ENCODE measurements around the gene MRPL55. TPM values are rescaled to one million over a fixed set of nuclear protein-coding genes. Genes with fewer than 3 reads are reported as not detected.

MRPL55 gene
- total RNA-seq, 1 donor = 44.4 TPM

GRCh38 chr1:228081578-228082213 is 27.4 kb downstream of the MRPL55 start:
- peaks cover 45% of the 10 kb centered on the region for H3K4me1 ChIP-seq (ENCODE audit: insufficient read depth, low read length)
- H3K4me3 ChIP-seq (ENCODE audit: low read length) = peak overlapping the region; percentile 99
- no peaks in the 10 kb centered on the region for H3K9me3 ChIP-seq (ENCODE audit: low read depth, low read length)

GRCh38 chr1:228081144-228081543 is 28.0 kb downstream of the MRPL55 start:
- Histone ChIP-seq H3K9me3 (ENCODE audit: low read depth, low read length) (no peaks in the 10 kb centered on the region), H3K27me3 (ENCODE audit: insufficient read depth, low read length) (no peaks in the 10 kb centered on the region), H3K4me1 (ENCODE audit: insufficient read depth, low read length) (peaks cover 39% of the 10 kb centered on the region), H3K4me3 (ENCODE audit: low read length) (no peak overlapping the region)

More at GRCh38 chr1:228081578-228082213, 27.4 kb downstream of the MRPL55 start:
- no peaks in the 10 kb centered on the region for H3K27me3 ChIP-seq (ENCODE audit: insufficient read depth, low read length)

- no peaks in the 10 kb centered on the region for H3K27me3 ChIP-seq (ENCODE audit: insufficient read depth, low read length)
- H3K9me3 ChIP-seq (ENCODE audit: low read depth, low read length) = no peaks in the 10 kb centered on the region
- no peak overlapping the region for H3K4me3 ChIP-seq (ENCODE audit: low read length)
- peaks cover 25% of the 10 kb centered on the region for H3K4me1 ChIP-seq (ENCODE audit: insufficient read depth, low read length)
Observed at GRCh38 chr1:228079601-228080263, 29.4 kb downstream of the MRPL55 start.

GRCh38 chr1:228079013-228079412 is 30.1 kb downstream of the MRPL55 start:
- Histone ChIP-seq H3K4me1 (ENCODE audit: insufficient read depth, low read length) (peaks cover 18% of the 10 kb centered on the region), H3K9me3 (ENCODE audit: low read depth, low read length) (no peaks in the 10 kb centered on the region), H3K4me3 (ENCODE audit: low read length) (no peak overlapping the region), H3K27me3 (ENCODE audit: insufficient read depth, low read length) (no peaks in the 10 kb centered on the region)

GRCh38 chr1:228077565-228078330 is 31.4 kb downstream of the MRPL55 start:
- Histone ChIP-seq H3K4me3 (ENCODE audit: low read length) (no peak overlapping the region), H3K4me1 (ENCODE audit: insufficient read depth, low read length) (peaks cover 10% of the 10 kb centered on the region), H3K27me3 (ENCODE audit: insufficient read depth, low read length) (no peaks in the 10 kb centered on the region), H3K9me3 (ENCODE audit: low read depth, low read length) (no peaks in the 10 kb centered on the region)

GRCh38 chr1:228076796-228077430 is 32.2 kb downstream of the MRPL55 start:
- Histone ChIP-seq H3K4me1 (ENCODE audit: insufficient read depth, low read length) (peaks cover 10% of the 10 kb centered on the region), H3K4me3 (ENCODE audit: low read length) (no peak overlapping the region), H3K27me3 (ENCODE audit: insufficient read depth, low read length) (no peaks in the 10 kb centered on the region), H3K9me3 (ENCODE audit: low read depth, low read length) (no peaks in the 10 kb centered on the region)

GRCh38 chr1:228075801-228076271 is 33.3 kb downstream of the MRPL55 start:
- Histone ChIP-seq H3K27me3 (ENCODE audit: insufficient read depth, low read length) (no peaks in the 10 kb centered on the region), H3K4me3 (ENCODE audit: low read length) (no peak overlapping the region), H3K9me3 (ENCODE audit: low read depth, low read length) (no peaks in the 10 kb centered on the region), H3K4me1 (ENCODE audit: insufficient read depth, low read length) (peaks cover under 1% of the 10 kb centered on the region)

- H3K4me1 ChIP-seq (ENCODE audit: insufficient read depth, low read length) = no peaks in the 10 kb centered on the region
- no peak overlapping the region for H3K4me3 ChIP-seq (ENCODE audit: low read length)
- H3K27me3 ChIP-seq (ENCODE audit: insufficient read depth, low read length) = no peaks in the 10 kb centered on the region
- H3K9me3 ChIP-seq (ENCODE audit: low read depth, low read length) = no peaks in the 10 kb centered on the region
Observed at GRCh38 chr1:228074954-228075730, 34.0 kb downstream of the MRPL55 start.

- H3K4me1 ChIP-seq (ENCODE audit: insufficient read depth, low read length) = no peaks in the 10 kb centered on the region
- no peaks in the 10 kb centered on the region for H3K9me3 ChIP-seq (ENCODE audit: low read depth, low read length)
- no peak overlapping the region for H3K4me3 ChIP-seq (ENCODE audit: low read length)
- no peaks in the 10 kb centered on the region for H3K27me3 ChIP-seq (ENCODE audit: insufficient read depth, low read length)
Observed at GRCh38 chr1:228073857-228074545, 35.1 kb downstream of the MRPL55 start.

- Histone ChIP-seq H3K9me3 (ENCODE audit: low read depth, low read length) (no peaks in the 10 kb centered on the region), H3K27me3 (ENCODE audit: insufficient read depth, low read length) (no peaks in the 10 kb centered on the region), H3K4me1 (ENCODE audit: insufficient read depth, low read length) (no peaks in the 10 kb centered on the region), H3K4me3 (ENCODE audit: low read length) (no peak overlapping the region)
Observed at GRCh38 chr1:228073061-228073856, 35.8 kb downstream of the MRPL55 start.

- Histone ChIP-seq H3K4me3 (ENCODE audit: low read length) (no peak overlapping the region), H3K9me3 (ENCODE audit: low read depth, low read length) (no peaks in the 10 kb centered on the region), H3K27me3 (ENCODE audit: insufficient read depth, low read length) (no peaks in the 10 kb centered on the region), H3K4me1 (ENCODE audit: insufficient read depth, low read length) (no peaks in the 10 kb centered on the region)
Observed at GRCh38 chr1:228072658-228073043, 36.4 kb downstream of the MRPL55 start.

GRCh38 chr1:228071839-228072657 is 37.1 kb downstream of the MRPL55 start:
- Histone ChIP-seq H3K27me3 (ENCODE audit: insufficient read depth, low read length) (no peaks in the 10 kb centered on the region), H3K4me3 (ENCODE audit: low read length) (no peak overlapping the region), H3K4me1 (ENCODE audit: insufficient read depth, low read length) (no peaks in the 10 kb centered on the region), H3K9me3 (ENCODE audit: low read depth, low read length) (no peaks in the 10 kb centered on the region)

GRCh38 chr1:228070851-228071250 is 38.2 kb downstream of the MRPL55 start:
- no peaks in the 10 kb centered on the region for H3K4me1 ChIP-seq (ENCODE audit: insufficient read depth, low read length)
- H3K27me3 ChIP-seq (ENCODE audit: insufficient read depth, low read length) = peaks cover 6% of the 10 kb centered on the region
- H3K4me3 ChIP-seq (ENCODE audit: low read length) = no peak overlapping the region
- H3K9me3 ChIP-seq (ENCODE audit: low read depth, low read length) = no peaks in the 10 kb centered on the region
